OCI-LY7 (cell line): Measurements from ENCODE around the gene TKT. TPM values are rescaled to one million over a fixed set of nuclear protein-coding genes. Genes with fewer than 3 reads are reported as not detected.

ENCODE experiments used
- BruUV-seq: library from RNA; stranded (reverse); fragments of 400-500 nt; replicated peaks from 2 replicates; lab custom pipeline; 2021; lab: Mats Ljungman, UMichigan
- CTCF ChIA-PET: fragments of 300-600 bp; sonication (Branson Sonifier 250); formaldehyde crosslinking; loops from one replicate; lab custom pipeline; 2022; ENCODE audit warnings: antibody characterized with exemption; ENCODE audit not compliant: unreplicated experiment; lab: Charles Lee
- POLR2A ChIA-PET: fragments of 300-600 bp; sonication (Branson Sonifier 250); formaldehyde crosslinking; loops from one replicate; lab custom pipeline; 2022; ENCODE audit warnings: antibody characterized with exemption; lab: Charles Lee
- DNase-seq: peaks from one replicate; pipeline ENCODE4 v3.0.0-alpha.2; 2015; ENCODE audit warnings: low spot score
- H2AFZ ChIP-seq: fragments of 200-600 bp; sonication (generic), shearing (Covaris generic); 2 replicates; pipeline ENCODE4 v1.6.1; 2014; ENCODE audit warnings: mild to moderate bottlenecking, antibody characterized with exemption, low read length, moderate library complexity
- H3K27ac ChIP-seq: fragments of 200-600 bp; sonication (generic); 2 replicates; pipeline ENCODE4 v1.5.1; 2014; ENCODE audit warnings: mixed run types, low read depth, mild to moderate bottlenecking, moderate library complexity, low read length, inconsistent platforms; ENCODE audit not compliant: poor library complexity, severe bottlenecking
- H3K36me3 ChIP-seq: fragments of 200-600 bp; sonication (generic); 2 replicates; pipeline ENCODE4 v1.6.1; 2014; ENCODE audit warnings: mild to moderate bottlenecking, antibody characterized with exemption, low read length, moderate library complexity, mixed read lengths; ENCODE audit not compliant: insufficient read depth
- H3K4me1 ChIP-seq: fragments of 200-600 bp; sonication (generic); 2 replicates; pipeline ENCODE4 v1.5.1; 2014; ENCODE audit warnings: mild to moderate bottlenecking, low read length; ENCODE audit not compliant: insufficient read depth, poor library complexity, severe bottlenecking
- H3K4me2 ChIP-seq: fragments of 200-600 bp; sonication (generic); 2 replicates; pipeline ENCODE4 v1.6.1; 2014; ENCODE audit warnings: mild to moderate bottlenecking, low read length
- H3K4me3 ChIP-seq: fragments of 200-600 bp; sonication (generic); 2 replicates; pipeline ENCODE4 v1.5.1; 2014; ENCODE audit warnings: mild to moderate bottlenecking, low read depth, low read length; ENCODE audit not compliant: poor library complexity, severe bottlenecking
- H3K79me2 ChIP-seq: fragments of 200-600 bp; sonication (generic); 2 replicates; pipeline ENCODE4 v1.6.1; 2016; ENCODE audit warnings: low read depth, mild to moderate bottlenecking, low read length, moderate library complexity, mixed read lengths; ENCODE audit not compliant: insufficient read depth
- H3K9me2 ChIP-seq: fragments of 200-600 bp; sonication (generic); 2 replicates; pipeline ENCODE4 v1.6.1; 2016; ENCODE audit warnings: mild to moderate bottlenecking, low read length, mixed read lengths; ENCODE audit not compliant: insufficient read depth
- H3K9me3 ChIP-seq: fragments of 200-600 bp; sonication (generic); 2 replicates; pipeline ENCODE4 v1.6.1; 2014; ENCODE audit warnings: mild to moderate bottlenecking, mixed run types, low read length, mixed read lengths
- H4K20me1 ChIP-seq: fragments of 200-600 bp; sonication (generic); 2 replicates; pipeline ENCODE4 v1.6.1; 2014; ENCODE audit warnings: mild to moderate bottlenecking, antibody characterized with exemption, low read length, moderate library complexity, mixed read lengths; ENCODE audit not compliant: insufficient read depth
- EZH2phosphoT487 ChIP-seq: fragments of 200-600 bp; sonication (generic); IDR thresholded peaks from 2 replicates; pipeline ENCODE4 v1.6.1; 2018; ENCODE audit warnings: low read depth, borderline replicate concordance, mild to moderate bottlenecking, mixed run types, antibody characterized with exemption, low read length, moderate library complexity, mixed read lengths
- intact Hi-C: fragments of 100-400 bp; cut with micrococcal nuclease; formaldehyde crosslinking; loops from one replicate; pipeline ENCODE4 v1.10.0; 2022; ENCODE audit not compliant: unreplicated experiment
- total RNA-seq, 2 experiments: library from RNA; depleted of rRNA in 1 of 2; stranded (reverse); fragments of >200 nt in 1 of 2; shearing (Covaris generic) in 1 of 2; gene quantifications; 2 replicates each; pipeline ENCODE4 v1.2.3, GENCODE V29; 2014 to 2022
- TF ChIP-seq, protein P1 (sequence below): fragments of 200-600 bp; sonication (generic); conservative IDR thresholded peaks from 2 replicates; pipeline ENCODE4 v1.5.1; 2014; ENCODE audit warnings: mild to moderate bottlenecking, antibody characterized with exemption, low read length, moderate library complexity, mixed read lengths

The TKT gene
- total RNA-seq, 2 experiments from 2014 or later = 325 to 386 TPM

DNA sequence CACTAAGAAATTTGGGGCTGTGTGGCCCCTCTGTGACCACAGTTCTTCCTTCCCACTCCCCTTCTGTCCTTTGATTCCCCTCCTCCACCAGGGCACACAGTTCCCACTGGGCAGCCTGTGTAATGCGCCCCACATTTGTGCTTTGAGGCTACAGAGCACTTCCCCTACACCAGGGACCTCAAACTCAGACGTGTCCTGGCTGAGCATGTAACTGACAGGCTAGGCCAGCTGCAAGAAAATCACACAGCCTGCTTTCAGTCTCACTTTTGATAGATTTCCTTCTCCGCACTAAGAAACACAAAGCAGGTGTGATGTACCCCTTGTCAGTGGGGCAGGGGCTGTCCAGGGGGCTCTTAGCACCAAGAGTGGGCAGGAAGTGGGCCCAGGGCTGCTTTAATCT is 65.2 kb downstream of the TKT start:
- no peaks in the 10 kb centered on the region for H4K20me1 ChIP-seq
- TF ChIP-seq EZH2phosphoT487 = no peak
- TF ChIP-seq, protein P1, sequence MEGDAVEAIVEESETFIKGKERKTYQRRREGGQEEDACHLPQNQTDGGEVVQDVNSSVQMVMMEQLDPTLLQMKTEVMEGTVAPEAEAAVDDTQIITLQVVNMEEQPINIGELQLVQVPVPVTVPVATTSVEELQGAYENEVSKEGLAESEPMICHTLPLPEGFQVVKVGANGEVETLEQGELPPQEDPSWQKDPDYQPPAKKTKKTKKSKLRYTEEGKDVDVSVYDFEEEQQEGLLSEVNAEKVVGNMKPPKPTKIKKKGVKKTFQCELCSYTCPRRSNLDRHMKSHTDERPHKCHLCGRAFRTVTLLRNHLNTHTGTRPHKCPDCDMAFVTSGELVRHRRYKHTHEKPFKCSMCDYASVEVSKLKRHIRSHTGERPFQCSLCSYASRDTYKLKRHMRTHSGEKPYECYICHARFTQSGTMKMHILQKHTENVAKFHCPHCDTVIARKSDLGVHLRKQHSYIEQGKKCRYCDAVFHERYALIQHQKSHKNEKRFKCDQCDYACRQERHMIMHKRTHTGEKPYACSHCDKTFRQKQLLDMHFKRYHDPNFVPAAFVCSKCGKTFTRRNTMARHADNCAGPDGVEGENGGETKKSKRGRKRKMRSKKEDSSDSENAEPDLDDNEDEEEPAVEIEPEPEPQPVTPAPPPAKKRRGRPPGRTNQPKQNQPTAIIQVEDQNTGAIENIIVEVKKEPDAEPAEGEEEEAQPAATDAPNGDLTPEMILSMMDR = no peak
- no TSS peak for BruUV-seq
- H3K4me2 ChIP-seq = peak overlapping the region; percentile 53
- H3K9me2 ChIP-seq = no peaks in the 10 kb centered on the region
- peaks cover 79% of the 10 kb centered on the region for H3K36me3 ChIP-seq
- peaks cover 4% of the 10 kb centered on the region; the same call in 1 of the 2 replicates for H3K79me2 ChIP-seq
- no peaks in the 10 kb centered on the region for H3K9me3 ChIP-seq
- H3K4me3 ChIP-seq = no peak overlapping the region
- ChIA-PET POLR2A (interaction anchor here (0.6 to 2.8 kb wide), 8 partner anchors 9 to 849 kb away, joined by 3 to 24 read pairs (median 8); no protein-coding TSS in a partner anchor), CTCF (interaction anchor here (0.7 kb wide), 1 partner anchor 25 kb away, joined by 3 read pairs; no protein-coding TSS in a partner anchor)
- DNase-seq = peak; percentile 80
- intact Hi-C loops = loop anchor here (1.0 kb wide), 1 partner anchor 16 kb away; no protein-coding TSS in a partner anchor
- no peak overlapping the region for H2AFZ ChIP-seq
- peaks cover 77% of the 10 kb centered on the region for H3K4me1 ChIP-seq
- H3K27ac ChIP-seq = peak overlapping the region; percentile 92

DNA sequence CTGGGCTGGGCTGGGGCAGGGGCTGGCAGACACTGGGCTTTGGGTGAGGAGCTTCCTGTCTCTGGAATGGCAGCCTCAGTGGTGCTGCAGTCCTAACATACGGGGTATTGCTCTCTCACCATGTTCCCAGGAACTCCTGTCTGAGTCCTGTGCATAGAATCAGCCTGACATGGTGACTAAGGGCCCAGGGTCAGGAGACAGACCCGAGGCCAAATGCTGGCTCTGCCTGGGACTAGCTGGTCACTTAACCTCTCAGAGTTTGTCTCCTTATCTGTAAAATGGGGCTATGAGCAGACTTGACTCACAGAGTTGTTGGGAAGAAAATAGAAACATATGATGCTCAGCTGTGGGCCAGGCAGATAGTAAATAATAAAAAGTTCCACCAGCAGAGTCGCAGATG is 66.5 kb downstream of the TKT start:
- Histone ChIP-seq H2AFZ (no peak overlapping the region), H3K9me2 (no peaks in the 10 kb centered on the region), H3K4me2 (peak overlapping the region; percentile 53; the same call in 1 of the 2 replicates), H4K20me1 (no peaks in the 10 kb centered on the region), H3K36me3 (peaks cover 83% of the 10 kb centered on the region), H3K4me1 (peaks cover 63% of the 10 kb centered on the region), H3K4me3 (no peak overlapping the region), H3K27ac (peak overlapping the region; percentile 92), H3K9me3 (no peaks in the 10 kb centered on the region), H3K79me2 (peaks cover 4% of the 10 kb centered on the region; the same call in 1 of the 2 replicates)
- CTCF ChIA-PET = no interaction called here
- BruUV-seq = no TSS peak
- no peak for DNase-seq
- TF ChIP-seq EZH2phosphoT487 = no peak
- TF ChIP-seq, protein P1 = no peak
- intact Hi-C loops = no loop called here
- POLR2A ChIA-PET = interaction anchor here (1.0 to 1.2 kb wide), 4 partner anchors 29 to 61 kb away, joined by 3 to 4 read pairs (median 3); partner anchors contain the start of gene PRKCD

DNA sequence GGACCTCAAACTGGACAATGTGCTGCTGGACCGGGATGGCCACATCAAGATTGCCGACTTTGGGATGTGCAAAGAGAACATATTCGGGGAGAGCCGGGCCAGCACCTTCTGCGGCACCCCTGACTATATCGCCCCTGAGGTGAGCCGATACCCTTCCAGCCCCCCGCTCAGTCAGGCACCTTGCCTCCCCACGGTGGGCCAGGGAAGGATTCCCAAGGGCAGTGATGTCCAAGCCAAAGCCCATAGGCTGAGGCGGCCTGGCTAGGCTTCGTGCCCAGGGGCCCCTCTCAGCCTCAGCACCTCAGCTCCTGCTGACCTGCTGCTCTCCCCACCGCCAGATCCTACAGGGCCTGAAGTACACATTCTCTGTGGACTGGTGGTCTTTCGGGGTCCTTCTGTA is 67.1 kb downstream of the TKT start:
- intact Hi-C loops = no loop called here
- TF ChIP-seq, protein P1 = no peak
- TF ChIP-seq EZH2phosphoT487 = no peak
- peaks cover 57% of the 10 kb centered on the region for H3K4me1 ChIP-seq
- no peak overlapping the region for H3K4me2 ChIP-seq
- no peaks in the 10 kb centered on the region for H3K9me3 ChIP-seq
- no peak overlapping the region for H2AFZ ChIP-seq
- POLR2A ChIA-PET = interaction anchor here (0.6 to 1.2 kb wide), 3 partner anchors 30 to 57 kb away, joined by 3 to 4 read pairs (median 4); no protein-coding TSS in a partner anchor
- BruUV-seq = no TSS peak
- peaks cover 79% of the 10 kb centered on the region for H3K36me3 ChIP-seq
- CTCF ChIA-PET = no interaction called here
- H4K20me1 ChIP-seq = no peaks in the 10 kb centered on the region
- no peaks in the 10 kb centered on the region for H3K9me2 ChIP-seq
- DNase-seq = no peak
- no peak overlapping the region for H3K4me3 ChIP-seq
- peak overlapping the region; percentile 92 for H3K27ac ChIP-seq
- peaks cover 4% of the 10 kb centered on the region; the same call in 1 of the 2 replicates for H3K79me2 ChIP-seq
